Colonic mucosa (tissue), 4 donors: Measurements from ENCODE around the gene CAMK1D. TPM values are rescaled to one million over a fixed set of nuclear protein-coding genes. Genes with fewer than 3 reads are reported as not detected.
A peak's percentile ranks its signal among the peaks of the same experiment; 100 is the strongest.

ENCODE experiments used
- DNase-seq: peaks from one replicate; pipeline ENCODE4 v3.0.0-alpha.2; 2020
- H3K27ac ChIP-seq: fragments of 200-600 bp; one replicate; pipeline ENCODE4 v1.8.0; 2021
- H3K27me3 ChIP-seq: fragments of 200-600 bp; one replicate; pipeline ENCODE4 v1.8.0; 2021
- H3K36me3 ChIP-seq: fragments of 200-600 bp; one replicate; pipeline ENCODE4 v1.8.0; 2021
- H3K4me1 ChIP-seq: fragments of 200-600 bp; one replicate; pipeline ENCODE4 v1.8.0; 2021; ENCODE audit warnings: mild to moderate bottlenecking
- H3K4me3 ChIP-seq: fragments of 200-600 bp; one replicate; pipeline ENCODE4 v1.8.0; 2021
- H3K9ac ChIP-seq, 2 donors: one replicate each; pipeline ENCODE4 v1.7.0; 2013; ENCODE audit warnings: control low read depth in 2 of 2, low read depth in 2 of 2, low read length in 2 of 2
- H3K9me3 ChIP-seq: fragments of 200-600 bp; one replicate; pipeline ENCODE4 v1.8.0; 2021
- CTCF ChIP-seq: fragments of 200-600 bp; IDR thresholded peaks from one replicate; pipeline ENCODE4 v1.8.0; 2022; ENCODE audit warnings: antibody characterized with exemption, mild to moderate bottlenecking
- intact Hi-C: fragments of 100-400 bp; cut with DNase I; formaldehyde crosslinking; loops from one replicate; pipeline ENCODE4 v1.14.1; 2022
- total RNA-seq, 2 donors: library from RNA; stranded (reverse); fragmentation: NEBNext Ultra II Directional in 1 of 2; extraction: Animal tissue kit (Norgen Biotek cat#: 25700) in 1 of 2; gene quantifications; one replicate each; pipeline ENCODE4 v1.2.1, GENCODE V29; 2021
- donor health status: healthy.
- donor health status: DM: no; HTN: no; CAD: no.
- donor health status: DM: no; HTN: no; CAD: no.

Gene CAMK1D
- total RNA-seq, 2 donors from 2014 or later, result 21.3 to 29.7 TPM

- Histone ChIP-seq H3K27ac (no peak overlapping the region), H3K36me3 (no peaks in the 10 kb centered on the region), H3K4me3 (no peak overlapping the region), H3K27me3 (no peaks in the 10 kb centered on the region), H3K9me3 (no peaks in the 10 kb centered on the region), H3K4me1 (no peaks in the 10 kb centered on the region), H3K9ac (no peak overlapping the region)
- intact Hi-C loops, result no loop called here
- no peak for TF ChIP-seq CTCF
- DNase-seq, result peak; percentile 12
Measured at GRCh38 chr10:12510501-12510941, 161.2 kb downstream of the CAMK1D start.

GRCh38 chr10:12510984-12511383, 161.6 kb downstream of the CAMK1D start:
- H3K4me3 ChIP-seq, result no peak overlapping the region
- H3K27me3 ChIP-seq, result no peaks in the 10 kb centered on the region
- H3K9me3 ChIP-seq, result no peaks in the 10 kb centered on the region
- DNase-seq, result peak; percentile 11
- no peaks in the 10 kb centered on the region for H3K4me1 ChIP-seq
- no peaks in the 10 kb centered on the region for H3K36me3 ChIP-seq
- TF ChIP-seq CTCF, result no peak
- no peak overlapping the region for H3K9ac ChIP-seq
- H3K27ac ChIP-seq, result no peak overlapping the region
- intact Hi-C loops, result no loop called here

- H3K36me3 ChIP-seq, result no peaks in the 10 kb centered on the region
Measured at GRCh38 chr10:12511651-12512050, 162.3 kb downstream of the CAMK1D start.

GRCh38 chr10:12512332-12513002, 163.1 kb downstream of the CAMK1D start:
- Histone ChIP-seq H3K4me3 (no peak overlapping the region), H3K27me3 (no peaks in the 10 kb centered on the region), H3K27ac (no peak overlapping the region), H3K9ac (no peak overlapping the region), H3K9me3 (no peaks in the 10 kb centered on the region), H3K4me1 (no peaks in the 10 kb centered on the region), H3K36me3 (no peaks in the 10 kb centered on the region)
- TF ChIP-seq CTCF, result no peak
- intact Hi-C loops, result no loop called here
- peak; percentile 17 for DNase-seq

More at GRCh38 chr10:12511651-12512050, 162.3 kb downstream of the CAMK1D start:
- no peak for DNase-seq
- H3K4me3 ChIP-seq, result no peak overlapping the region
- no peaks in the 10 kb centered on the region for H3K9me3 ChIP-seq
- TF ChIP-seq CTCF, result no peak
- intact Hi-C loops, result no loop called here
- H3K4me1 ChIP-seq, result no peaks in the 10 kb centered on the region
- no peak overlapping the region for H3K9ac ChIP-seq
- no peaks in the 10 kb centered on the region for H3K27me3 ChIP-seq
- H3K27ac ChIP-seq, result no peak overlapping the region

- Histone ChIP-seq H3K9ac (no peak overlapping the region), H3K4me3 (no peak overlapping the region), H3K4me1 (no peaks in the 10 kb centered on the region), H3K27ac (no peak overlapping the region), H3K9me3 (no peaks in the 10 kb centered on the region), H3K36me3 (no peaks in the 10 kb centered on the region), H3K27me3 (no peaks in the 10 kb centered on the region)
- intact Hi-C loops, result no loop called here
- TF ChIP-seq CTCF, result no peak
- no peak for DNase-seq
Measured at GRCh38 chr10:12513003-12513365, 163.6 kb downstream of the CAMK1D start.
